GM12878 (cell line): ENCODE measurements around the gene SCARB1. TPM values are rescaled to one million over a fixed set of nuclear protein-coding genes. Genes with fewer than 3 reads are reported as not detected.

Source experiments
- ATAC-seq: fragments of 200-7000 bp; cut with Tn5 transposase; 3 replicates; pipeline ENCODE4 v1.9.1; 2020; ENCODE audit warnings: mild to moderate bottlenecking, moderate library complexity
- BruUV-seq: library from RNA; stranded (reverse); fragments of 400-500 nt; replicated peaks from 2 replicates; lab custom pipeline; 2021; lab: Mats Ljungman, UMichigan
- CTCF ChIA-PET: fragments of 300-600 bp; sonication (Branson Sonifier 250); formaldehyde crosslinking; extraction: SDS; loops from one replicate; lab custom pipeline; 2021; ENCODE audit warnings: inconsistent platforms; lab: Yijun Ruan, JAX
- POLR2A ChIA-PET: fragments of 350-600 bp; formaldehyde crosslinking; extraction: SDS; loops from one replicate; lab custom pipeline; 2021; ENCODE audit warnings: inconsistent platforms; lab: Charles Lee
- RAD21 ChIA-PET: fragments of 300-600 bp; sonication (Branson Sonifier 250); formaldehyde crosslinking; loops from one replicate; lab custom pipeline; 2023; ENCODE audit warnings: antibody characterized with exemption; ENCODE audit not compliant: unreplicated experiment; lab: Charles Lee
- SMC1A ChIA-PET: fragments of 300-600 bp; sonication (Branson Sonifier 250); formaldehyde crosslinking; loops from one replicate; lab custom pipeline; 2023; ENCODE audit not compliant: unreplicated experiment, uncharacterized antibody; lab: Charles Lee
- DNase-seq: peaks from one replicate; pipeline ENCODE4 v3.0.0-alpha.2; 2011; ENCODE audit warnings: low read depth, low spot score
- FAIRE-seq: peaks from 3 replicates; lab custom pipeline; 2011; peaks lifted over from hg19 to GRCh38; lab: Jason Lieb, UNC
- H2AFZ ChIP-seq: 2 replicates; pipeline ENCODE4 v1.6.0; 2011; ENCODE audit warnings: low read depth, low read length, control low read depth; ENCODE audit not compliant: control insufficient read depth
- H3K27ac ChIP-seq: 2 replicates; pipeline ENCODE4 v1.5.1; 2011; ENCODE audit warnings: control low read depth; ENCODE audit not compliant: control insufficient read depth, insufficient read depth
- H3K27me3 ChIP-seq, 2 experiments: replicated peaks in 1 of 2; 2 replicates each; pipeline versions ENCODE4 v1.6.0 to v1.6.1; 2011; ENCODE audit warnings: low read length in 1 of 2; ENCODE audit not compliant: control insufficient read depth in 2 of 2, insufficient read depth in 2 of 2
- H3K36me3 ChIP-seq, 2 experiments: 2 replicates each; pipeline ENCODE4 v1.5.1; 2011; ENCODE audit warnings: low read length in 1 of 2; ENCODE audit not compliant: control insufficient read depth in 2 of 2, insufficient read depth in 2 of 2
- H3K4me1 ChIP-seq: 2 replicates; pipeline ENCODE4 v1.6.1; 2011; ENCODE audit warnings: mild to moderate bottlenecking, low read length, moderate library complexity, mixed read lengths; ENCODE audit not compliant: control insufficient read depth, insufficient read depth
- H3K4me2 ChIP-seq: 2 replicates; pipeline ENCODE4 v1.6.0; 2011; ENCODE audit warnings: control low read depth; ENCODE audit not compliant: control insufficient read depth, insufficient read depth
- H3K4me3 ChIP-seq: fragments of 200-600 bp; sonication (generic); 2 replicates; pipeline ENCODE4 v1.5.1; 2016
- H3K79me2 ChIP-seq: 2 replicates; pipeline ENCODE4 v1.6.0; 2011; ENCODE audit warnings: low read length; ENCODE audit not compliant: control insufficient read depth, insufficient read depth
- H3K9ac ChIP-seq: 2 replicates; pipeline ENCODE4 v1.8.0; 2011; ENCODE audit warnings: low read length, control low read depth, mixed read lengths; ENCODE audit not compliant: control insufficient read depth, insufficient read depth
- H3K9me3 ChIP-seq: replicated peaks from 3 replicates; pipeline ENCODE4 v1.5.1; 2011; ENCODE audit warnings: mild to moderate bottlenecking, low read length; ENCODE audit not compliant: control insufficient read depth, insufficient read depth
- H4K20me1 ChIP-seq: 2 replicates; pipeline ENCODE4 v1.6.0; 2011; ENCODE audit not compliant: control insufficient read depth, insufficient read depth
- MLLT1 ChIP-seq: fragments of 450-650 bp; IDR thresholded peaks from 2 replicates; pipeline ENCODE4 v1.6.1; 2016; ENCODE audit warnings: mild to moderate bottlenecking
- MXI1 ChIP-seq: fragments of 150-350 bp; IDR thresholded peaks from 2 replicates; pipeline ENCODE4 v1.6.1; 2011; ENCODE audit warnings: low read depth, mild to moderate bottlenecking, inconsistent platforms, low read length, improper control_type of control experiment
- RAD51 ChIP-seq: fragments of 450-650 bp; IDR thresholded peaks from 2 replicates; pipeline ENCODE4 v1.6.1; 2016; ENCODE audit warnings: moderate library complexity, mild to moderate bottlenecking, inconsistent platforms
- RELB ChIP-seq: fragments of 450-650 bp; IDR thresholded peaks from 2 replicates; pipeline ENCODE4 v1.6.1; 2017; ENCODE audit warnings: low read depth, mild to moderate bottlenecking, moderate library complexity
- USF1 ChIP-seq: IDR thresholded peaks from 2 replicates; pipeline ENCODE4 v1.6.1; 2011; ENCODE audit warnings: borderline replicate concordance, low read depth, mild to moderate bottlenecking, moderate library complexity, mixed read lengths, low read length; ENCODE audit not compliant: insufficient read depth; ENCODE audit errors: extremely low read length
- ZBTB33 ChIP-seq: fragments of 450-650 bp; IDR thresholded peaks from 2 replicates; pipeline ENCODE4 v1.6.1; 2017; ENCODE audit warnings: mild to moderate bottlenecking
- ZNF274 ChIP-seq: IDR thresholded peaks from one replicate; pipeline ENCODE4 v1.8.0; 2011; ENCODE audit not compliant: insufficient read length, insufficient read depth
- WGBS: methylation state at CpG from one replicate; pipeline ENCODE4 v1.1.6; 2016; ENCODE audit warnings: low lambda C conversion rate; ENCODE audit not compliant: insufficient replicate concordance, insufficient coverage; ENCODE audit errors: missing lambda C conversion rate; 5-methylcytosine and 5-hydroxymethylcytosine counted together
- in situ Hi-C: fragments of 300-500 bp; cut with MboI; formaldehyde crosslinking; loops from 9 replicates; pipeline ENCODE4 v1.14.3; 2018; ENCODE audit warnings: mixed read lengths
- intact Hi-C: fragments of 100-400 bp; cut with micrococcal nuclease; formaldehyde crosslinking; loops from one replicate; pipeline ENCODE4 v1.14.2; 2022; ENCODE audit not compliant: unreplicated experiment
- polyA plus RNA-seq, 11 experiments: library from polyadenylated mRNA; depleted of rRNA in 4 of 11; unstranded in 6 of 11; stranded (reverse) in 5 of 11; fragments of >200 nt; fragmentation: Nextera tagmentation in 4 of 11; fragmentation: Illumina TruSeq in 1 of 11; extraction: Ambion mirVana in 4 of 11; extraction: Trizol in 1 of 11; gene quantifications; 1 replicate in 1 of 11; 2 replicates in 10 of 11; pipeline versions ENCODE4 v1.2.1 to v1.2.3, GENCODE V29; 2011 to 2016; ENCODE audit warnings: inconsistent platforms in 2 of 11, missing spikeins in 2 of 11, low read depth in 1 of 11
- total RNA-seq, 4 experiments: library from RNA; depleted of rRNA in 3 of 4; stranded (reverse); fragments of >200 nt in 3 of 4; fragmentation: Illumina TruSeq in 1 of 4; extraction: Trizol in 1 of 4; gene quantifications; 2 replicates each; pipeline versions ENCODE4 v1.2.1 to v1.2.3, GENCODE V29; 2013 to 2021

SCARB1 gene
- total and polyA plus RNA-seq, 10 of the 15 experiments (the other 5 are each of a cell fraction or from before 2014, with no cell fraction given): 0.34 to 104 (median 63.1) TPM

- in situ Hi-C loops: no loop called here
- Histone ChIP-seq H2AFZ (peak overlapping the region; percentile 66), H3K9me3 (no peaks in the 10 kb centered on the region), H3K4me3 (peak overlapping the region; percentile 97)
- 1% methylated on average over 15 of the region's 22 CpGs for WGBS
- FAIRE-seq: no peak
- no peak for DNase-seq
- peak; percentile 81 for TF ChIP-seq RAD51
- 0 out of 2 replicates have a peak, but pooled peaks have one; percentile 39 for TF ChIP-seq RELB
- TF ChIP-seq MXI1: peak; percentile 89; the same call in 1 of the 2 replicates
- peak; percentile 58; the same call in 1 of the 2 replicates for TF ChIP-seq MLLT1
- TF ChIP-seq ZNF274: no peak
- TF ChIP-seq ZBTB33: no peak
- TF ChIP-seq USF1: peak; percentile 51
- TF ChIP-seq, all 136 proteins: peak for 5
- H3K9ac ChIP-seq: peak overlapping the region; percentile 78
- peak; percentile 56 for ATAC-seq
- ChIA-PET CTCF (interaction anchor here (0.5 to 5.5 kb wide), 7 partner anchors 35 to 1969 kb away, joined by 3 to 48 read pairs (median 5); no protein-coding TSS in a partner anchor), POLR2A (interaction anchor here (0.7 to 3.4 kb wide), 9 partner anchors 34 to 89 kb away, joined by 3 to 20 read pairs (median 5); partner anchors contain the start of gene UBC), SMC1A (interaction anchor here (0.8 to 4.2 kb wide), 13 partner anchors 22 to 88 kb away, joined by 3 to 21 read pairs (median 7); no protein-coding TSS in a partner anchor), RAD21 (interaction anchor here (1.1 to 6.3 kb wide), 9 partner anchors 13 to 89 kb away, joined by 3 to 46 read pairs (median 7); partner anchors contain the start of gene UBC)
- H3K27ac ChIP-seq: peak overlapping the region; percentile 80
- H3K4me1 ChIP-seq: peaks cover 8% of the 10 kb centered on the region
- peaks cover 52% of the 10 kb centered on the region for H3K79me2 ChIP-seq
- intact Hi-C loops: loop anchor here (1.0 to 2.0 kb wide), 3 partner anchors 36 to 89 kb away; no protein-coding TSS in a partner anchor
- H4K20me1 ChIP-seq: no peaks in the 10 kb centered on the region
- H3K4me2 ChIP-seq: peak overlapping the region; percentile 92
- H3K27me3 ChIP-seq: no peaks in the 10 kb centered on the region
- no peaks in the 10 kb centered on the region; a peak in 1 of 4 replicates for H3K36me3 ChIP-seq
- BruUV-seq: no TSS peak
Measured at GRCh38 chr12:124862768-124863415, 772 bp downstream of the SCARB1 start.
